ENCODE measurements around the gene TTC1.
"Not testable (repeated sequence)": the region's sequence is repeated elsewhere in the genome, so short reads cannot be mapped to it uniquely, and the experiment has no call there.

The TTC1 gene

DNA sequence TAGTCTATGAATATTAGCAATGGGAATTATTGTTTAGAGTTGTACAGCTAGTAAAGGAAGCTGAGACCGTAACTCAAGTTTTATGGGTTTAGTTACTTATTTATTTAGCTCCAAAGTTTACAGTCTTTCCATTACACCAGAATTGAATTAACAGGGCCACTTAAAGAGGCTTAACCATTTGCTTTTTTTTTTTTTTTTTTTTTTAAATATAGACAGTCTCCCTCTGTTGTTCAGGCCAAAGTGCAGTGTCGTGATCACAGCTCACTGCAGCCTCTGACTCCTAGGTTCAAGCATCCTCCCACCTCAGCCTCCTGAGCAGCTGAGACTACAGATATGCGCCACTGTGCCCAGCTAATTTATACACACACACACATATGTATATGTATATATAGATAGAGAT, 1.4 kb upstream of the TTC1 start:
- DNase-seq, result no peak

GRCh38 chr5:160008529-160008876, 436 bp upstream of the TTC1 start:
- DNase-seq, result not testable (repeated sequence)

DNA sequence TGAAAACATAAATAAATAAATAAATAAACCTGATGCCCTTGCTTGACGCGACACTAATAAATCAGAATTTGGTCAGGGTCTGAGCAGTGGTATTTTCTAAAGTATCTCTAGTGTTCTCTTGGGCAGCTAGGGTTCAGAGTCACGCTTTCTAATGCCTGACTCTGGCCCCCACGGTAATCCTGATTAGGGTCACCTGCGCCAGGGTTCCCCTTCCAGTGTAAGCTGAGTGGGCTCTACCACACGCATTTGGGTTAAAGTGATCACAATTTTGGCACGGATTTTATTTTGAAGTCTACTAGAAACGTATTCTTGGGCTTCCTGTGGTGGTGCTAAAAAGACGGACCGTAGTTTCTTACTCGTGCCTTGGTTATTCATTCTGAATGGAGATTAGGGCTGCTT, 651 bp downstream of the TTC1 start:
- no peak for DNase-seq

DNA sequence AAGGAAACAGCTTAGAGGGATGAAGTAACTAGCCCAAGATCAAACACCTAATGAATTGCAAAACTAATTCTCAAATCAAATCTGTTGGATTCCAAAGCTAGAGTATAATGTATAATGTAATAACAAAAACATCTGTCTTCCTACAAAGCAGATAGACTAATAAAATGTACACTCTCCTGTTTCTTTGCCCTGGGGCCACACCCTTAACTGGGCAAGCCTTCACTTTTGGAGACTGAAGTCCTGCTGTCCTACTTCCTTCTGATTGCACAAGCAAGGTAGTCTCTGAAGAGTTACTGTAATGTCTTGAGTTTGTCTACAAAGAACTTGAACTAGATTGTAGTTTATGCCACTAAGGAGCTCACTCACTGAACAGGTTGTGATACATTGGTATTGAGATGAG, 2.5 kb downstream of the TTC1 start:
- DNase-seq, result no peak

DNA sequence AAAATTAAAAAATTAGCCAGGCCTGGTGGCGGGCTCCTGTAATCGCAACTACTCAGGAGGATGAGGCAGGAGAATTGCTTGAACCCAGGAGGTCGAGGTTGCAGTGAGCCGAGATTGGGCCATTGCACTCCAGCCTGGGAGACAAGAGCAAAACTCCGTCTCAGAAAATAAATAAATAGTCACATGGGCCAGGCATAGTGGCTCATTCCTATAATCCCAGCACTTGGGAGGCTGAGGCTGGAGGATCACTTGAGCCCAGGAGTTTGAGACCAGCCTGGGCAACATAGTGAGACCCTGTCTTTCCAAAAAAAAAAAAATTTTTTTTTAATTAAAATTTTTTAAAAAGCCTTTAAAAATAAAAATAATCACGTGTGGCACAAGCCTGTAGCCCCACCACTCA, 5.3 kb downstream of the TTC1 start:
- not testable (repeated sequence) for DNase-seq

GRCh38 chr5:160018945-160019625, 10.1 kb downstream of the TTC1 start:
- DNase-seq, result no peak

- no peak for DNase-seq
These were observed 11.4 kb downstream of the TTC1 start for GRCh38 chr5:160020266-160020770.

DNA sequence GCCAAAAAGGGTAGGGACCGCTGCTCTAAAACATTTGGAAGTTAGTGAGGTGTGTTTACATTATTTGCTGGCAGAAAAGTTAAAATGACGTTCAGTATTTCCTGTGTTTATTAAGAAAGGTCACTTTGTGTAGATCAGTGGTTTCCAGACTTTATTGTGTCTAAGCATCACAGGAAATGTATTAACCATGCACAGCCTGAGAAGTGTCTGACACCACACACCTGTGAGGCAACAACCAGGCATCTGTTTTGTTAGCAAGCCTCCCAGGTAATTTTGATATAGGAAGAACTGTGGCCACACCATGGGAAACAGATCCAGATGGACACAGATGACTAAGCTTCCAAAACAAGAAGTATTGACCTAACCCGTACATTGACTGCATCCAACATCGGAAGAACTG, 12.0 kb downstream of the TTC1 start:
- DNase-seq, result no peak

DNA sequence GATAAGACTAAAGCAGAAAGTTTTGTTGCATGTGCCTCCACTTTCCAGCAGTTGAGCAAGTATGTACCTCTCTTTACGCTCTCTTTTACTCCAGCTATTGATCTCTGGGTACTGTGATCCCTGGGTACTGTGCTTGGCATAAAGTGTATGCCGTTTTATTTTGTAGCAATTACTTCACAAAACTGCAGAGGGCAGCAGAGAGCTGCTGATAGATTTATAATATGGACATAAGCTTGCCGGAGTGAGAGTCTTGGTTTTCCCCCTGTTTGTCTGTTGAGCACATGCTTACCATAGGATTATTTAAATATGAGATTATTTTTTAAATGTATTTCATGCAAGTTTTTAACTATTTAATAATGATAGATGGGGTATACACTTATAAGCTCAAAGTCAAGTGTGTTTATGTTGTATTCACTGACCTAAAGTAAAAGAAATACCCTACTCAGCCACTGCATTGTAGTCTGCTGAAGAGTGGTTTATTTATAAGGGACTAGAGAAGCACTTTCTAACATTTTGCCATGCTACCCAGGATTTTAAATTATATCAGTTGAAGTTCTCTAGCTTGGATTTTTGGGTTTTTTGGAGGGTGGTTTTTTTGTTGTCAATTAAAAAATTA, 13.0 kb downstream of the TTC1 start:
- DNase-seq, result peak; percentile 23 to 35

- no peak for DNase-seq
These were observed 14.3 kb downstream of the TTC1 start for GRCh38 chr5:160023007-160023907.

- DNase-seq, result no peak
These were observed 15.1 kb downstream of the TTC1 start for GRCh38 chr5:160023908-160024630.

- DNase-seq, result no peak
These were observed 20.1 kb downstream of the TTC1 start for GRCh38 chr5:160029004-160029403.

DNA sequence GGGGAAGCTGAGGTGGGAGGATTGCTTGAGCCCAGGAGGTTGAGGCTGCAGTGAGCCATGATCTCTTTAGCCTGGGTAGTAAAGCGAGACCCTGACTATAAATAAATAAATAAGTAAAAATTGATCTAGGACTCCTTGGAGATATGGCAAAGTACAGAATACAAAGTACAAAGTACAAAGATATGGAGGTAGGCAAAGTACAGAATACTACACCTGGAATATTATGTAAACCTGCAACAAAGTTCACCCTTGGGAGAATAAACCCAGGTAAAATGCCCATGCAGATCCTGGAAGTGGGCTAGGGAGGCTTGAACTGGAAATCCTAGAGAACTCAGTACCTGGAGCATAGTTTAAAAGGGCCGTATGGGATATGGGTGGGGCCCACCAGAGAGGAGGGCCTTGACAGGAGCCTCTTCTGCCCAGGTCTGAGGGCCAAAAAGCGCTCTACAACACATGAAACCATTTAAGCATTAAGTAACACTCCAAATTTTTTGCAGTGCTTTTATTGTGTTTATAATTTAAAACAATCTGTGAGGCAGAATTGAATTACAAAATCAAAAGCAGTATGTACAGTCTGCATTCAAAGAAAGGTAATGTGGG, 20.7 kb downstream of the TTC1 start:
- DNase-seq, result no peak

- DNase-seq, result no peak
These were observed 21.9 kb downstream of the TTC1 start for GRCh38 chr5:160030631-160031377.

DNA sequence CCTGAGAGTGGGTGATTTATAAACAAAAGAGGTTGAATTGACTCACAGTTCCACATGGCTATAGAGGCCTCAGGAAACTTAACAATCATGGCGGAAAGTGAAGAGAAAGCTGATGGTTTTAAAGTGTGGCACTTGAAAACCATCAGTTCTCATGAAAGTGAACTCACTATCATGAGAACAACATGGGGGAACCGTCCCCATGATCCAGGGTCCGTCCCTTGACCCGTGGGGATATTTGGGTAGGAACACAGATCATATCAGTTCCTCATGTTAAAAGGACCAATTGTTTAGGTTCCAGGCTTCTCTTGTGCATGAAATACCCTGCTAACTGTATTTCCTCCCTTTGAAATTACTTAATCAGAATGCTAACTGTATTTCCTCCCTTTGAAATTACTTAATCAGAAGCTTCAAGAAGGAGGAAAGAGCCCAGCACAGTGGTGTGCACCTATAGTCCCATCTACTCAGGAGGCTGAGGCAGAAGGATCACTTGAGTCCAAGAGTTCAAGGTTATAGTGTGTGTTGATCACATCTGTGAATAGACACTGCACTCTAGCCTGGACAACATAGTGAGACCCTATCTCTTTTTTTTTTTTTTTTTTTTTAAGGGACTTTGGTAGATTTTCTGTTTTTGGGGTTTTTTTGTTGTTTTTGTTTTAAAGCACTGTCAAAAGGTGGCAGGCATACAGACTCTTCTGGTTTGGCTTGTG, 24.8 kb downstream of the TTC1 start:
- no peak for DNase-seq

GRCh38 chr5:160036243-160036642, 27.3 kb downstream of the TTC1 start:
- no peak for DNase-seq

GRCh38 chr5:160036884-160037283, 27.9 kb downstream of the TTC1 start:
- DNase-seq, result no peak

GRCh38 chr5:160039810-160040470, 31.0 kb downstream of the TTC1 start:
- no peak for DNase-seq

- DNase-seq, result no peak
These were observed 31.5 kb downstream of the TTC1 start for GRCh38 chr5:160040471-160040835.

DNA sequence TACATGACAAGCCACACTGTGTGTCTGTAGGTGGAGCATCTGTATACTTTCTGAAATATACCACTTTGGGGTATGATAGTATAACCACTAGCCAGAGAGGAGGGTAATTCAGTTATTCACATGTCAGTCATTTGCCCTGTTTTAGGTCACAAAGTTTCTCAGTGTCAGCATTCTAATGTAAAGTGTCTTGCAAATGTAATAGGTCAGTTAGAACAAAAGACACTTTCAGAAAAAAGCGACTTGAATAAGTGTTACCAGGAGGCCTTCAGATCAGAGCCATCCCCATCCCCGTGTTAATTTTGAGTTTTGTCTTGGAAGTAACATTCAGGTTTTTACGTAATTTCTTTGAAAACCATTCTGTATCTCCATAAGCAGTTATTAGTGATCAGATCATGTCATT, 33.7 kb downstream of the TTC1 start:
- no peak for DNase-seq

- no peak for DNase-seq
These were observed 35.5 kb downstream of the TTC1 start for GRCh38 chr5:160044391-160044804.

All from activated CD4-positive, alpha-beta T cell treated with anti-CD3 and anti-CD28 coated beads, Interleukin-2, amount 50 U/mL, for 4 hours (primary cell).